Erythroblast (primary cell): ENCODE data around the gene LAG3.

Experiments used
- GATA1 ChIP-seq: IDR thresholded peaks from 2 replicates; pipeline ENCODE4 v1.6.1; 2011; ENCODE audit warnings: low read depth, mild to moderate bottlenecking, control low read depth, low read length, moderate library complexity
- POLR2A ChIP-seq: IDR thresholded peaks from 2 replicates; pipeline ENCODE4 v1.6.1; 2011; ENCODE audit warnings: mild to moderate bottlenecking, low read length

- no peak for TF ChIP-seq POLR2A
- no peak for TF ChIP-seq GATA1
Measured at GRCh38 chr12:6795088-6795487, 22.8 kb downstream of the LAG3 start.
